Ascending aorta (tissue), 2 donors: ENCODE data around the gene AP5M1. TPM values are rescaled to one million over a fixed set of nuclear protein-coding genes. Genes with fewer than 3 reads are reported as not detected.
"Not testable (repeated sequence)": the region's sequence is repeated elsewhere in the genome, so short reads cannot be mapped to it uniquely, and the experiment has no call there.

Experiments
- DNase-seq, 2 donors: peaks; one replicate each; pipeline ENCODE4 v3.0.0-alpha.2; 2019; ENCODE audit warnings: low spot score in 2 of 2
- H3K27ac ChIP-seq, 2 donors: fragments of 200-600 bp; sonication (generic); one replicate each; pipeline ENCODE4 v1.5.1; 2016 to 2017; ENCODE audit warnings: mild to moderate bottlenecking in 1 of 2
- H3K27me3 ChIP-seq: fragments of 200-600 bp; sonication (generic); one replicate; pipeline ENCODE4 v1.5.1; 2017
- H3K36me3 ChIP-seq, 2 donors: fragments of 200-600 bp; sonication (generic); one replicate each; pipeline ENCODE4 v1.5.1; 2016
- H3K4me1 ChIP-seq, 2 donors: fragments of 200-600 bp; sonication (generic); one replicate each; pipeline ENCODE4 v1.5.1; 2016 to 2017; ENCODE audit warnings: mild to moderate bottlenecking in 1 of 2
- H3K4me3 ChIP-seq, 2 donors: fragments of 200-600 bp; sonication (generic); one replicate each; pipeline ENCODE4 v1.5.1; 2016 to 2017; ENCODE audit warnings: mild to moderate bottlenecking in 1 of 2
- H3K9me3 ChIP-seq, 2 donors: fragments of 200-600 bp; sonication (generic); one replicate each; pipeline ENCODE4 v1.5.1; 2016
- intact Hi-C: fragments of 100-400 bp; cut with DNase I; formaldehyde crosslinking; loops from one replicate; pipeline ENCODE4 v1.15.1; 2023
- total RNA-seq: library from RNA; depleted of rRNA; stranded (reverse); fragments of >200 nt; gene quantifications from one replicate; pipeline ENCODE4 v1.1.0, GENCODE V29; 2016
- TF ChIP-seq, protein P1 (sequence below), 3 experiments: fragments of 200-600 bp in 2 of 3; fragments of 450-650 bp in 1 of 3; sonication (generic) in 2 of 3; IDR thresholded peaks; one replicate each; pipeline ENCODE4 v1.5.1; 2016 to 2019; ENCODE audit warnings: antibody characterized with exemption in 3 of 3, mild to moderate bottlenecking in 1 of 3, moderate library complexity in 1 of 3

AP5M1 gene
- total RNA-seq, 1 donor from 2014 or later: 6.2 TPM

DNA sequence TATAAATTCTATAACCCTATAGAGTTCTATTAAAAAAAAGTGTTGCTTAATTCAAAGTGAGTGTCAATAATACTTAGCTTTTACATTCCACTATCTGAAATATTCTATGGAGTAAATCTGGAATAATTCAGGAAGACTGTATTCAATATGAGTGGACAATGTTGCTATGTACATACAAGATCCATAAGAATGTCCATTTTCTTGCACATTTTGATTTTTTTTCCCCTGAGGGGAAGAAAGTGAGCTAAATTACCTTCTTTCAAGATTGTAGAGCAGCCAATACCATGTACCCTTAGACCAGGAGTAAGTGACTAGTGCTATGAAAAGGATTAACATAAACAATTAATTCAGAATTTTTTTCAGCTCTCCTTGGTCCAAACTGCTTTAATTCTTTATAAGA lies 25.5 kb upstream of the AP5M1 start:
- Histone ChIP-seq H3K9me3 (no peaks in the 10 kb centered on the region), H3K27ac (no peak overlapping the region), H3K4me3 (no peak overlapping the region), H3K4me1 (no peaks in the 10 kb centered on the region), H3K27me3 (no peaks in the 10 kb centered on the region), H3K36me3 (peaks cover 8 to 19% of the 10 kb centered on the region in 2 donors)
- TF ChIP-seq, protein P1, sequence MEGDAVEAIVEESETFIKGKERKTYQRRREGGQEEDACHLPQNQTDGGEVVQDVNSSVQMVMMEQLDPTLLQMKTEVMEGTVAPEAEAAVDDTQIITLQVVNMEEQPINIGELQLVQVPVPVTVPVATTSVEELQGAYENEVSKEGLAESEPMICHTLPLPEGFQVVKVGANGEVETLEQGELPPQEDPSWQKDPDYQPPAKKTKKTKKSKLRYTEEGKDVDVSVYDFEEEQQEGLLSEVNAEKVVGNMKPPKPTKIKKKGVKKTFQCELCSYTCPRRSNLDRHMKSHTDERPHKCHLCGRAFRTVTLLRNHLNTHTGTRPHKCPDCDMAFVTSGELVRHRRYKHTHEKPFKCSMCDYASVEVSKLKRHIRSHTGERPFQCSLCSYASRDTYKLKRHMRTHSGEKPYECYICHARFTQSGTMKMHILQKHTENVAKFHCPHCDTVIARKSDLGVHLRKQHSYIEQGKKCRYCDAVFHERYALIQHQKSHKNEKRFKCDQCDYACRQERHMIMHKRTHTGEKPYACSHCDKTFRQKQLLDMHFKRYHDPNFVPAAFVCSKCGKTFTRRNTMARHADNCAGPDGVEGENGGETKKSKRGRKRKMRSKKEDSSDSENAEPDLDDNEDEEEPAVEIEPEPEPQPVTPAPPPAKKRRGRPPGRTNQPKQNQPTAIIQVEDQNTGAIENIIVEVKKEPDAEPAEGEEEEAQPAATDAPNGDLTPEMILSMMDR (IDR thresholded peaks at IDR 0.05): no peak
- DNase-seq: no peak
- intact Hi-C loops: no loop called here

DNA sequence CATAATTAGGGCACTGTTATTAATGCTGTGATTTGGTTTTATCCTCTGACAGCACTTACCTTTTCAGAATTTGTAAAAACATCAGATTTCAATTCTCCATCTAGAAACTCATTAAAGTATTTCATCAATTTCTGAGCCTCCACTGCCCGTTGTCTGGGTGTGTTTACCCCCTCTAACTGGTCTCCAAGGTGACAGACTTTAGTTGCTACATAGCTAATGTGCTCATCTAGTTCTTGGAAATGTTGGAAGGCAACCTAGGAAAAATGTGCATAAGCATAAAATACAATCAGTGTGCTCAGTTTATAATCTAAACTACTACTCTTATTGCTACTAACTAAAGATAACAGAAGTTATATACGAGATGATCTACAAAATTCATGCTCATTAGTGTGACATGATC lies 24.7 kb upstream of the AP5M1 start:
- H3K36me3 ChIP-seq: peaks cover under 1 to 18% of the 10 kb centered on the region in 2 donors
- no peak overlapping the region for H3K27ac ChIP-seq
- no peak overlapping the region for H3K4me3 ChIP-seq
- TF ChIP-seq, protein P1 (IDR thresholded peaks at IDR 0.05): no peak
- intact Hi-C loops: no loop called here
- H3K27me3 ChIP-seq: no peaks in the 10 kb centered on the region
- no peak for DNase-seq
- H3K9me3 ChIP-seq: no peaks in the 10 kb centered on the region
- no peaks in the 10 kb centered on the region for H3K4me1 ChIP-seq

DNA sequence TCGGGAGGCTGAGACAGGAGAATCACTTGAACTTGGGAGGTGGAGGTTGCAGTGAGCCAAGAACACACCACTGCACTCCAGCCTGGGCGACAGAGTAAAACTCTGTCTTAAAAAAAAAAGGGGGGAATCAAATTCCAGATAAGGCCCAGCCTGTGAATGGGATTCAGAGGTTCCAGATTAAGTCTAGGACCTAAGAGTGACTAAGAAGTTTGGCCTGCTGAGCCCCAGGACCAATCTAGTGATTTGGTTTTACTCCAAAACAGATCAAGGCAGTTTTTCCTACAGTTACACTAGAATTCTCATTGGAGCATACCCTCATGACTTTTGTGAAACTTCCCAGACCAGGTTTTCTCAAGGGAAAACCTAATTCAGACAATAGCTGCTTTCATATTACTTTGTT lies 22.8 kb upstream of the AP5M1 start:
- intact Hi-C loops: no loop called here
- Histone ChIP-seq H3K4me3 (no peak overlapping the region), H3K9me3 (no peaks in the 10 kb centered on the region), H3K4me1 (no peaks in the 10 kb centered on the region), H3K36me3 (peaks cover 0 to 9% of the 10 kb centered on the region in 2 donors), H3K27ac (no peak overlapping the region), H3K27me3 (no peaks in the 10 kb centered on the region)
- no peak for DNase-seq
- TF ChIP-seq, protein P1 (IDR thresholded peaks at IDR 0.05): no peak

DNA sequence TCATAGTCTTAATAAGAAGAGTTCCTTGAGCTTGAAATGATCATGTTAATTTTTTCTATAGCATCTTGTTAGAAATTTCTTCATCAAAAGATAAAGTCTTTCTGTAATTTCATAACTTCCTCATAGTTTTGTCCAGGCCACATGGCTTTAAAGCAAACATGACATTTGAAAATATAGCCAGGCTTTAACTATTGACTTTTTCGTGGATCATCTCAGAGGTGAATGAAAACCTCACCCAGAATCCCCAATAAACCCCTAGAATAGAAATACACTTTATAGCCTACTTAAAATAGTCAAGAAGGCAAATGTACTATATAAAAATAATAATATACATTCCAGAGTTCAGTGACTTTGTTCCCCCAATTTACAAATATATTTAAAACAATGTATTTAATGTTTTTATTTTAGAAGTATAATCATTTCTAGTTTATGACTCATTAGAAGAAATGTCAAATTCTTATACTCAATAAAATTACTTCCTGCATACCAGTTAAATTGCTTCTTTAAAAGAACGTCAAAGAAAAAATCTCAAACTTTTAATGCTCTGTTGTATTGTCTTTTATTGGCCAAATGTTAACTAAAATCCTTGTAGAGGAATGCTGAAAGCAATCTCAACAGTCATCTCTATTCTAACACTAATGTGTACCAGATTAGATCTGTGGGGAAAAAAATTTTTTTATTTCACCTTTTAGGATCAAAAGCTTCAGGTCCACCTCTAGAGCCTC lies 21.7 kb upstream of the AP5M1 start:
- intact Hi-C loops: no loop called here
- DNase-seq: no peak
- H3K36me3 ChIP-seq: peaks cover 0 to 9% of the 10 kb centered on the region in 2 donors

DNA sequence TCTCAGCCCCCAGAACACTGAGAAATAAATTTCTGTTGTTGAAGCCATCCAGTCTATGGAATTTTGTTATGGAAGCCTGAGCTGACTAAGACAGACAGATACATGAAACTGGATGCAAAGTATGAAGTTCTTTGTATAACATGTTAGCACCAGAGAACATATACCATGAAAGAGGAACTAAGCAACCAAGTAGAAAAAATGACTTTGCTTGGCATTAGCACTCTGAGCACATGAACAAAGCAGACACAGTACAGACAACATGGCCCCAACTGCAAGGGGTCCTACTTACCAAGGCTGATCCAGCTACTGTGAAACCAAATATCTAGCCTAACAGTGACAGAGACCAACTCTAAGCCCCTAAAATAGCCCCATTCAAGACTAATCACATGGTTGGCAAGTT lies 13.9 kb upstream of the AP5M1 start:
- no peak overlapping the region for H3K27ac ChIP-seq
- no peaks in the 10 kb centered on the region for H3K4me1 ChIP-seq
- no peak for DNase-seq
- intact Hi-C loops: no loop called here
- no peak overlapping the region for H3K4me3 ChIP-seq
- H3K27me3 ChIP-seq: no peaks in the 10 kb centered on the region
- no peaks in the 10 kb centered on the region for H3K9me3 ChIP-seq
- TF ChIP-seq, protein P1 (IDR thresholded peaks at IDR 0.05): no peak
- H3K36me3 ChIP-seq: no peaks in the 10 kb centered on the region

More for the DNA sequence above, 21.7 kb upstream of the AP5M1 start:
- Histone ChIP-seq H3K9me3 (no peaks in the 10 kb centered on the region), H3K27me3 (no peaks in the 10 kb centered on the region), H3K4me3 (no peak overlapping the region), H3K27ac (no peak overlapping the region), H3K4me1 (no peaks in the 10 kb centered on the region)
- TF ChIP-seq, protein P1 (IDR thresholded peaks at IDR 0.05): no peak

DNA sequence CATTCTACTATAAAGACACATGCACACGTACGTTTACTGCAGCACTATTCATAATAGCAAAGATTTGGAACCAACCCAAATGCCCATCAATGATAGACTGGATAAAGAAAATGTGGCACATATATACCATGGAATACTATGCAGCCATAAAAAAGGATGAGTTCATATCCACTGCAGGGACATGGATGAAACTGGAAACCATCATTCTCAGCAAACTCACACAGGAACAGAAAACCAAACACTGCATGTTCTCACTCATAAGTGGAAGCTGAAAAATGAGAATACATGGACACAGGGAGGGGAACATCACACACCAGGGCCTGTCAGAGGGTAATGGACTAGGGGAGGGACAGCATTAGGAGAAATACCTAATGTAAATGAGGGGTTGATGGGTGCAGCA lies 10.6 kb upstream of the AP5M1 start:
- H3K9me3 ChIP-seq, intact Hi-C loops, H3K27ac ChIP-seq, H3K4me1 ChIP-seq, H3K36me3 ChIP-seq, H3K27me3 ChIP-seq, H3K4me3 ChIP-seq, DNase-seq: not testable (repeated sequence)
